Measurements from ENCODE around the gene FGA.

Gene FGA

DNA sequence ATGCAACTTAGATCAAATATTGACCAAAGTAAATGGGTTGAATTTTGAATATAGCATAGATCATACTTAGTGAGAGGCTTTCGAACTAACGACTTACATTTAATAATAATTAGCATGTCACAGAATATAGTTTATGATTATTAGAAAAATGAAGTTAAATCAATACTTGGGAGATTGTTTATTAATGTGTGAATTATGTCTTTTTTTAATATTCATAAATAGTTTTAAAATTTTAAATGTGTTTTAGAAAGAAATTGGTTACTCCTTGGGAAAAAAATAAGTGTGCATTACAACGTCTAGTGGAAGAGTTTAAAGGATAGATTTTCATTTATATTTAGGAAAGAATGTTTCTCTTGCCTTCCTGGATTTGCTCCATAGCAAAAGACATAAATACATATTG lies 7.3 kb downstream of the FGA start:
- no peak for DNase-seq (ENCODE audit: extremely low read depth in 1 of 2, low read depth in 1 of 2)

DNA sequence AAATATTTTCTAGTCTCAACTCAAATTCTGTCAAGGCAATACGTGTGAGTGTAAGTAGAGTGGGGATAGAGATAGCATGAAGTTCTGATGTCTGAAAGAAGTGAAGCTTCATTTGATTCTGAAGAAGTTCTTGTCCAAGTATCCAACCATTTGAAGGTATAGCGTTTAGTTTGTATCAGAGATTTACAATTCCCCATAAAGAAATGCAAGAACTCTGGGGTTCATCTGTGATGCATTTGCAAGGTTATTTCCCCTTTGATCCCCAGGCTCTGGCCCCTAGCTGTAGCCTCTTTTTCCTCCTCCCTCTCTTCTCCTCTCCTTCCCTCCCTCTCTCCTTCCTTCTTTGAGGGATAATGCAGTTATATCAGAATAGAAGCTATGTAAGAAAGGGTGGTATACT lies 7.8 kb downstream of the FGA start:
- DNase-seq (ENCODE audit: extremely low read depth in 1 of 2, low read depth in 1 of 2) = no peak

DNA sequence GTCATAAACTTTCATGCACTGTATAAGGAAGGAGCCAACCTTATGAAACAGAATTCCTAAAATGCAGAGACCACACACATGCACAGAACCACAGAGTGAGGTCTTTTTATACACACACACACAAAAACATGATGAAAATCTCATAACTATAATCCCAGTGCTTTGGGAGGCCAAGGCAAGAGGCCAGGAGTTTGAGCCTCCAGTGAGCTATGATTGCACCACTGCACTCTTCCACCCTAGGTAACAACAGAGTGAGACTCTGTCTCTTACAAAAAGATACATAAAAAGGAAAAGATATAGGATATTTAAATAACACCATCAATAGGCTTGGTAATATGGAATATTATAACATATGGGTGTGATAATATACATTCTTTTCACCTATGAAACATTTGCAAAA lies 10.6 kb downstream of the FGA start:
- no peak for DNase-seq (ENCODE audit: extremely low read depth in 1 of 2, low read depth in 1 of 2)

DNA sequence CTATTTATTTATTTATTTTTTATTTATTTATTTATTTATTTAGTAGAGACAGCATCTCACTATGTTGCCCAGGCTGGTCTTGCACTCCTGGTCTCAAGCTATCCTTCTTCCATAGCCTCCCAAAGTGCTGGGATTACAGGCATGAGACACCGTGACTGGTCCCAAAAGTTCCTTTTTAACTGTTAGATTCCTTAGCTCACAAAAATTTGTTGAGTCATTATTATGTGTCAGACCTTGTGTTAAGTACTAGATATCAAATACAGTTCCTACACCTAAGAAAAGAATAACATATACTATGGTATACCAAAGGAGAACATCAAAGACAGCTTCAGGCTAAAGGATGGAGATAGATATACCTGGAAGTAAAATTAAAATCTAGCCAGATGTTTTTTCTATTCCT lies 11.6 kb downstream of the FGA start:
- DNase-seq (ENCODE audit: extremely low read depth in 1 of 2, low read depth in 1 of 2) = no peak

DNA sequence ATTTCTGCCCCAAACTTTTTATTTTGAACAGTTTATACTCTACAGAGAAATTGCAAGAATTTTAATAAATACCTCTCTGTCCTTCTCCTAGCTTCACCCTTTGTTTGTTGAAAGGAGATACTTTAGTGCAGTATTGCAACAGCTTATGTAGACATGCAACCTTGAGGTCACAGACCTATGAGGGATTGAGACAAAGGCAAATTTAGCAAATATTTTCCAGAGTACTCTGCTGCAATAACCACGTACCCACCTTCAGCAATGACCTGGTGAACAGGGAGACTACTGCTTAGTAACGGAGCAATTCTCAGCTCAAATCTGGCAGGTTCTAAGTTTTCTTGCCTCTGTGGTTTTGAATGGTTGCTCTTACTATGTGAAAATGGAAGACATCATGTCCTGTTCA lies 13.2 kb downstream of the FGA start:
- no peak for DNase-seq (ENCODE audit: extremely low read depth in 1 of 2, low read depth in 1 of 2)

DNA sequence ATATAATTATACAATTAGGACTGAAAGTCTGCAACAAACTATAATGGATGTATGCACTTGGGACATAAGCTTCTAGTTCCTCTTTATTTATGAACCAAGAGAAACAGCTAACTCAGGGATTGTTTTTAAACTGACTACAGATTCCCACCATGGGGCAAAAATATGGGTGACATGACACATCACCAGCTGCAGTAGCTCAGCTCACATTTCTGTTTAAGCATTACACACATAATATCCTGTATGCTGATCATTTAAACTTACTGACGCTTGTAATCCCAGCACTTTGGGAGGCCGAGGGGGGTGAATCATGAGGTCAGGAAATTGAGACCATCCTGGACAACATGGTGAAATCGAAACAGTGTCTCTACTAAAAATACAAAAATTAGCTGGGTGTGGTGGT lies 16.2 kb downstream of the FGA start:
- no peak for DNase-seq (ENCODE audit: extremely low read depth in 1 of 2, low read depth in 1 of 2)

DNA sequence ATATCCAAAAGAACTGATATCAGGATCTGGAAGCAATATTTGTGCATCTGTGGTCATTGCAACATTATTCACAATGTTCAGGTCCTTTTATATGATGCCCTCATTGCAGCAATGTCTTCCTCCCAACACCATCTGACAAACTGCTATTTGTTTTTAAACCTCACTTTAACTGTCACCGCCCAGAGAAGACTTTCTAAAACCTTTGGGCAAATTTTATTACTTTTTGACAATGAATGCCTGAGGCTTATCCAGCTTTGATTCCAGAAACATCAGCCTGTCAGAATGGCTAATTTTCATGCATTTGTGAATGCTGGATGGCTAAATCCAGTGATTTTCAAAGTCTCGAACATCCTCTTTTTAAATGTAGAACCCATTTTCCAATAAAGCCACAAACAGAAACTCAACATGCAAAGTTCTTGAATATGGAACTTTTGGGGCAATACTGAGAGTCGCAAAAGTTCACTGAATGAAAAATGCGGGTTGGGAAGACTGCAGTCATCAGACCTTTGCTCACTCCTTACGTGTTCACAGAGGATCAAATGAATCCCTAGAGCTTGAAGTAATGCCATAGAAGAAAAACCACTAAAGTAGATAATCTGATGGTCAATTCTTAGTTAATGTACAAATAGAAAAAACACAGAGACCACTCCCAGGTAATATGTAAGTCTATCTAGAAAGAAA lies 17.2 kb downstream of the FGA start:
- DNase-seq (ENCODE audit: extremely low read depth in 1 of 2, low read depth in 1 of 2) = no peak

DNA sequence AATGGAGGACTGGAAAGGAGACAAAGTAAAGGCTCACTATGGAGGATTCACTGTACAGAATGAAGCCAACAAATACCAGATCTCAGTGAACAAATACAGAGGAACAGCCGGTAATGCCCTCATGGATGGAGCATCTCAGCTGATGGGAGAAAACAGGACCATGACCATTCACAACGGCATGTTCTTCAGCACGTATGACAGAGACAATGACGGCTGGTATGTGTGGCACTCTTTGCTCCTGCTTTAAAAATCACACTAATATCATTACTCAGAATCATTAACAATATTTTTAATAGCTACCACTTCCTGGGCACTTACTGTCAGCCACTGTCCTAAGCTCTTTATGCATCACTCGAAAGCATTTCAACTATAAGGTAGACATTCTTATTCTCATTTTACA lies 21.0 kb downstream of the FGA start:
- no peak for DNase-seq (ENCODE audit: extremely low read depth in 1 of 2, low read depth in 1 of 2)

DNA sequence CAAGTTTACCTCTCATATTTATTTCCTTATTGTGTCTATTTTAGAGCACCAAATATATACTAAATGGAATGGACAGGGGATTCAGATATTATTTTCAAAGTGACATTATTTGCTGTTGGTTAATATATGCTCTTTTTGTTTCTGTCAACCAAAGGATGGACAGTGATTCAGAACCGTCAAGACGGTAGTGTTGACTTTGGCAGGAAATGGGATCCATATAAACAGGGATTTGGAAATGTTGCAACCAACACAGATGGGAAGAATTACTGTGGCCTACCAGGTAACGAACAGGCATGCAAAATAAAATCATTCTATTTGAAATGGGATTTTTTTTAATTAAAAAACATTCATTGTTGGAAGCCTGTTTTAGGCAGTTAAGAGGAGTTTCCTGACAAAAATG lies 21.5 kb downstream of the FGA start:
- DNase-seq (ENCODE audit: extremely low read depth in 1 of 2, low read depth in 1 of 2) = no peak

DNA sequence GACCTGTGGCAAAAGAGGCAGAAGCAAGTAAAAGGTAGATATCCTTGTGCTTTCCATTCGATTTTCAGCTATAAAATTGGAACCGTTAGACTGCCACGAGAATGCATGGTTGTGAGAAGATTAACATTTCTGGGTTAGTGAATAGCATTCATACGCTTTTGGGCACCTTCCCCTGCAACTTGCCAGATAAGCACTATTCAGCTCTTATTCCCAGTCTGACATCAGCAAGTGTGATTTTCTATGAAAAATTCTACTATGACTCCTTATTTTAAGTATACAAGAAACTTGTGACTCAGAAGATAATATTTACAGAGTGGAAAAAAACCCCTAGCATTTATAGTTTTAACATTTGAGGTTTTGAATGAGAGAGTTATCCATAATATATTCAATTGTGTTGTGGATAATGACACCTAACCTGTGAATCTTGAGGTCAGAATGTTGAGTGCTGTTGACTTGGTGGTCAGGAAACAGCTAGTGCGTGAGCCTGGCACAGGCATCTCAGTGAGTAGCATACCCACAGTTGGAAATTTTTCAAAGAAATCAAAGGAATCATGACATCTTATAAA lies 23.8 kb downstream of the FGA start:
- DNase-seq (ENCODE audit: extremely low read depth in 1 of 2, low read depth in 1 of 2) = no peak

DNA sequence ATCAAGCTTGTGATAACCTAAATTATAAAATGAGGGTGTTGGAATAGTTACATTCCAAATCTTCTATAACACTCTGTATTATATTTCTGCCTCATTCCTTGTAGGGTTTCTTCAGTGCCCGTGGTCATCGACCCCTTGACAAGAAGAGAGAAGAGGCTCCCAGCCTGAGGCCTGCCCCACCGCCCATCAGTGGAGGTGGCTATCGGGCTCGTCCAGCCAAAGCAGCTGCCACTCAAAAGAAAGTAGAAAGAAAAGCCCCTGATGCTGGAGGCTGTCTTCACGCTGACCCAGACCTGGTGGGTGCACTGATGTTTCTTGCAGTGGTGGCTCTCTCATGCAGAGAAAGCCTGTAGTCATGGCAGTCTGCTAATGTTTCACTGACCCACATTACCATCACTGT lies 24.8 kb downstream of the FGA start:
- DNase-seq (ENCODE audit: extremely low read depth in 1 of 2, low read depth in 1 of 2) = no peak

DNA sequence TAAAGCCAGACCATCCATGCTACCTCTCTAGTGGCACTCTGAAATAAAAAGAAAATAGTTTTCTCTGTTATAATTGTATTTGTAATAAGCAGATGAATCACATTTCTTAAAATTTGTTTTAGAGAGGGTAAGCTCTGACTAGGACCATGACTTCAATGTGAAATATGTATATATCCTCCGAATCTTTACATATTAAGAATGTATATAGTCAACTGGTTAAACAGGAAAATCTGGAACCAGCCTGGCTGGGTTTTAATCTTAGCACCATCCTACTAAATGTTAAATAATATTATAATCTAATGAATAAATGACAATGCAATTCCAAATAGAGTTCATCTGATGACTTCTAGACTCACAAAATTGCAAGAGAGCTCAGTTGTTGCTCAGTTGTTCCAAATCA lies 26.2 kb downstream of the FGA start:
- no peak for DNase-seq (ENCODE audit: extremely low read depth in 1 of 2, low read depth in 1 of 2)

DNA sequence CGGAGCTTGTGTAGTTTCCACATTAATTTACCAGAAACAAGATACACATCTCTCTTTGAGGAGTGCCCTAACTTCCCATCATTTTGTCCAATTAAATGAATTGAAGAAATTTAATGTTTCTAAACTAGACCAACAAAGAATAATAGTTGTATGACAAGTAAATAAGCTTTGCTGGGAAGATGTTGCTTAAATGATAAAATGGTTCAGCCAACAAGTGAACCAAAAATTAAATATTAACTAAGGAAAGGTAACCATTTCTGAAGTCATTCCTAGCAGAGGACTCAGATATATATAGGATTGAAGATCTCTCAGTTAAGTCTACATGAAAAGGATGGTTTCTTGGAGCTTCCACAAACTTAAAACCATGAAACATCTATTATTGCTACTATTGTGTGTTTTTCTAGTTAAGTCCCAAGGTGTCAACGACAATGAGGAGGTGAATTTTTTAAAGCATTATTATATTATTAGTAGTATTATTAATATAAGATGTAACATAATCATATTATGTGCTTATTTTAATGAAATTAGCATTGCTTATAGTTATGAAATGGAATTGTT lies 27.8 kb downstream of the FGA start, which contains the start of gene FGB:
Gene FGB (plus strand): TSS at position 315 of the 558 bp plus-strand sequence. CDS start 8 bp downstream, at position 323.
- DNase-seq (ENCODE audit: extremely low read depth in 1 of 2, low read depth in 1 of 2) = no peak

DNA sequence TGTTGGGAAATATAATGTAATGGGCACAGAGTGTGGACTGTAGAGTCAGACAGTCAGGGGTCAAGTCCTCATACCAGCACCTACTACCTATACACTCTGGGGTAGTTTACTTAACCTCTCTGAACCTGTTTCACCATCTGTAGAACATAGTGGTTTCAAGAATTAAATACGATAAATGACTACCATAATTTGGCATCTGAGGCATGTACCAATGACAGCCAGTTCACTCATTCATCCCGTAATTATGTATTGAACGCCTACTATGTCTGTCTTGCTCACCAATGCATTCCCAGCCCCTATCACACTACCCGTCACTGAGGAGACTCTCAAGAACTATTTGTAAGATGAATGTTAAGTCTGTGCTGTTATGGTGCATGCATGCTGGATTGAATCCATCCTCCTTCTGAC lies 29.7 kb downstream of the FGA start:
- no peak for DNase-seq (ENCODE audit: extremely low read depth in 1 of 2, low read depth in 1 of 2)

DNA sequence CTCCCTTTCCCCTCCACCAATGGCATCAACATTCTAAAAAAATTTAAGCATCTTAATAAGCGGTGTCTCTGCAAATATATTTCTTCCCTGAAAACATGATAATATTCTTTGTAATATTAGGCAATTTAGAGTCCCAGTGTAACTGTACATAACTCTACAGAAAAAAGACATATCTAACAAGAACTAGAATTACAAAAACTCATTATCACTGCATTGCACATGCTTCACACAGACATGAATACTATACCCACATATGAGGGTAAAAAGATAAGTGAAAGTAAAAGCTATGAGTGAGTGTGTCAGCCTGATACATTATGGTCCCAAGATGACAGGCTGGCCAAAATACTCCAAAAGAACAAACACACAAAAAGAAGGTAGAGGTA lies 30.1 kb downstream of the FGA start:
- no peak for DNase-seq (ENCODE audit: extremely low read depth in 1 of 2, low read depth in 1 of 2)

DNA sequence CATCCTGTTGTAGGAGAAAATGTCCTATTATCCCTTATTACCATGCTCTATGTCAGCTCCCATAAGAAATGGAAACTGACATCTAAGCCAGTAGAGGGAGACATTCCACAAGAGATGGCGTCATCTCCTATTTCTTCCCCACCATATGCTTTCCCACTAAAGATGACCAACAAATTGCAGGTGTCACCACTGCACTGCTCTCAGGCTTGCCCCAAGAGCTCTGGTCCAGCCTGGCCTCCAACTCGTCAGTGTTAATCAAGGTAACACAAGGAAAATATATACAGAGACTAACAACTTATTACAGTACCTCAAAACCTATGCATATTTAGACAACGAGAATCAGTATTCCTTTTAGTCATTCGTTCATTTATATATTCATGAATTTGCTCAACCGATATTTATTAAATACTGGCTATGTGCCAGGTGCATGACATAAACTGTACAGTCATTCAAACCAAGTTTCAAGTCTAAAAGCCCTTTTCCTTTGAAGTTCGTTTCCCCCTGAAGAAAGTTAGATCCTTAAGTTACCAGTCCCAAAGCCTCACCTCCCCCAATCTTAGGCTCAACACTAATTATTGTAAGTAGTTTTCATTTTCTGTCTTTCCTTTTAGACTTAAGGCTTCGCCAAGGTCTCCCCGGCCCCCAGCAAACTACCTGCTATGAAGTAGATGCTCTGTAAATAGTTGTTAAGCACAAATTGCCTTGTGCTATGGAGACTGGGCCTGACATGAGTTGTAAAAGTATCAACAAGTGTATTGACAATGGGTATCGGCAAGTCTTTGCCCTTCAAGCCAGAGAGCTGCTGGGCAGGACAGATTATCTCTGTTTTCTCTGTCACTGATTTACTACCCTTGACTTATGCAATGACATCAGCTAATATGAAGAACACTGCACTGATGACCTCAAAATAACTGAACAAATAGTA lies 30.8 kb downstream of the FGA start:
- DNase-seq (ENCODE audit: extremely low read depth in 1 of 2, low read depth in 1 of 2) = no peak

DNA sequence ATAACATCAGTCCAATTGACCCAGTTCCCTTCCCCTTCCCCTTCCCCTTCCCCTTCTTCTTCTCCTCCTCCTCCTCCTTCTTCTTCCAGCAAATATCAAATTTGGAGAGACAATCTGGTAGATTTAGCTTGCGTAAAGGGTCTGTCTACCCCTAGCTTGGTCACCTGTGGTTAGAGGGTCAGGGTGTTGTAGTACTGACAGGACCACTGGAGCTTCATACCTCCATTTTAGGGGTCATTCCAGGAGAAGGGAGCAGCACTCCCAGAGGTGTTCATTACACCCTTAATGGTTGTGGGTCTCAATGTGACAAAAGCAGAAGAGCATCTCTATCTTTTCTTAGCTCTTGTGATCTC lies 31.4 kb downstream of the FGA start:
- no peak for DNase-seq (ENCODE audit: extremely low read depth in 1 of 2, low read depth in 1 of 2)

DNA sequence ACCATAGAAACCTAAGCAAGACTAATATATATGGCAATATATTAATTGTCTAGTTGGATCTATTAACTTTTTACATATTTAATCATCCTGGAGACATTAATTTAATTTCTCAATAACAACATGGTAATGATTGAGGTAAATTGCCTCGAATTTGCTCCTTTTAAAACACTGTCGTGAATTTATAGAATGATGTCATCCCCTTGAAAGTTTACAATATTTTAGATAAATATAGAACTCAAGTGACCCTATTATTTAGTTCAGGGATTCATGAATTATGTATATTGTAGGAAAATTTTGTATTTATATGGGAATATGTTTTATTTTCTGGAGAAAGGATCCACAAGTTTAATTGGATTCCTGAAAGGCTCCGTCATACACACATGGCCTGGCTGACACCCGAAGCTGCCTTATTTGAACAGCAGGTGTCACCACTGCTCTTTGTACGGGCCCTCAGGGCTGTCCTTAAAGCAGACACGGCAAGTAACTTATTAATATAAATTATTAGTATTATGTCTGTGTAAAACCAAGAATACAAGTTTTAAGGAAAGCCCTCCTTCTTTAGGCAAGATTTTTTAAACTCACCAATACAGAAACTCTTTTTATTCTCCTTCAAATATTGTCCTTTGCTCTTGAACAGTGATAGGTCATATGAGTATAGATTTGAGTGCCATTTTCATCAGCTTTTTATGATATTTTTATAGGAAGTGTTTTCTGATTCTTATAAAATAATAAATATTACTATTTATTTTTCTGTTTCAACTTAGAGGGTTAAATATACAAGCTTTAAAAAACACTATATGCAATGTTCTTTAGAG lies 38.5 kb downstream of the FGA start:
- DNase-seq (ENCODE audit: extremely low read depth in 1 of 2, low read depth in 1 of 2) = peak; percentile 14 to 44

DNA sequence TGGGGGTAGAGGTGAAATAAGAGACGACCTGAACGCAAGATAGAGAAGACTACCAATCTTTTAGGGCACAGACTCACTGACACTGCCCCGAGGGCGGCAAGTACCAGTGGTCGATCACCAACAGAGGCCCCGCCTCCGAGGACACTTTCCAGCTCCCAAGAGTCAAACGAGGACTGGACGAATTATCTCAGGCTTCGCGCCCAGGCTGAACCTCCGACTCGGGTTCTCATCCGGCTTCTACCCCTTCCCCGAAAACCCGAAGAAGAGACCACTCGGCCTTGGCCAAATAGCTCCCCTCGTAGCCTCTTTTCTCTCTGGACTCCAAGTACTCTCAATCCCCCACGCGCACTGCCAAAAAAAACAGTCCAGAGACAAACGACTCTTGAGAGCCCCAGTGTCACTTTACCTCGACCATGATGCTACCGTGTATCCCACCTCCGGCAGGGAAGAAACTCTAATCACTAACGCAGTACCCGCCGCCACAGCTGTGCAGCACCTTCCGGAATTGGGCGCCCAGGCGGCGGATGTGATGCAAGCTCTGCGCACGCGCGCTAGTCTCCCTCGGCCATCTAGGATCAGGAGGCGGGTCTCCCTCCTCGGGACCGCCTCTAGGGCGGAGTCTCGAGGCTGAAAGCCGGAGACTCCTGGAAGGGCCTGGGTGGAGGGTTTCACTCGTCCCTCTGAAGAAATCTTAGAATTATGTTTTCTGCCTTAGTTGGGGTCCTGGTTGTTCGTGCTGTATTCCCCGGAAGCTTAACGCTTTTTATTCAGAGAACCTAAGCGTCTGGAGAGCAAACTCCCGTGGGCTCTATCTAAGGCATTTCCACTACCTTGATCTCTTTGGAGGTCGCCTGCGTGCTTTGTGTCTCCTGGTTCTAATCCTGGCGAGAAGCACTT lies 40.4 kb downstream of the FGA start, which contains the start of gene PLRG1:
Gene PLRG1 (minus strand): TSS at position 507 of the 897 bp plus-strand sequence. CDS start 92 bp downstream, at position 415.
- DNase-seq (ENCODE audit: extremely low read depth in 1 of 2, low read depth in 1 of 2) = peak; percentile 91 to 95

DNA sequence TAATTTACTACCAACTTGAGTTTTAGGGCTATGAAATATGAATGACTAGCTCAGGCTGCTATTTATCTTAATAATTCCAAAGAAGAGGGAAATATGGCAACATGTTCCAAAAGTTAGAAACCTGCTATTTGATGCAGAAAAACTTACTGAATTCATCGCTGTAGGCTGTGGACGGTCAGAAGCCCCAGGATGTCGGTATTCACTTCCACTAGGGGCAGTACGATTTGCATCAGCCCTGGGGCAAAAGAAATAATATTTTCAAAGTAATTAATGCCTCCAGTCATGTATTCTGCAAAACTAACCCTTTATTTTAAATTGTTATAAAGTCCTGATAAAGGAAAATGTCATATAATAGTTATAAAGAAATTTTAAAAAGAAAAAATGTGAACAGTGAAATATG lies 44.9 kb downstream of the FGA start:
- DNase-seq (ENCODE audit: extremely low read depth in 1 of 2, low read depth in 1 of 2) = no peak

All from activated CD8-positive, alpha-beta memory T cell treated with anti-CD3 and anti-CD28 coated beads for 1 hour (primary cell).